ENCODE measurements around the gene KCNMA1.

GRCh38 chr10:77283326-77283725 lies 354.3 kb downstream of the KCNMA1 start:
- no peak for TF ChIP-seq CTCF (IDR thresholded peaks at IDR 0.05)
- TF ChIP-seq POLR2A (IDR thresholded peaks at IDR 0.05): no peak
